Epithelial cell of prostate (primary cell): ENCODE data around the gene PAOX.
"Not testable (repeated sequence)": the region's sequence is repeated elsewhere in the genome, so short reads cannot be mapped to it uniquely, and the experiment has no call there.

Experiments used
- DNase-seq: peaks from one replicate; pipeline ENCODE4 v3.0.0-alpha.2; 2011; ENCODE audit warnings: low read depth, low spot score
- H3K27ac ChIP-seq: fragments of 450-650 bp; 2 replicates; pipeline ENCODE4 v1.5.1; 2017; ENCODE audit warnings: mild to moderate bottlenecking

The PAOX gene

GRCh38 chr10:133379801-133380666 is 972 bp downstream of the PAOX start:
- DNase-seq, result no peak
- peak overlapping the region; percentile 67 for H3K27ac ChIP-seq

- no peak overlapping the region for H3K27ac ChIP-seq
- no peak for DNase-seq
Observed at GRCh38 chr10:133381036-133381435, 2.0 kb downstream of the PAOX start.

- no peak overlapping the region for H3K27ac ChIP-seq
- no peak for DNase-seq
Observed at GRCh38 chr10:133383551-133383950, 4.5 kb downstream of the PAOX start.

- DNase-seq, result no peak
- no peak overlapping the region for H3K27ac ChIP-seq
Observed at GRCh38 chr10:133384071-133384470, 5.0 kb downstream of the PAOX start.

- H3K27ac ChIP-seq, result no peak overlapping the region
- DNase-seq, result no peak
Observed at GRCh38 chr10:133385214-133385613, 6.2 kb downstream of the PAOX start.

GRCh38 chr10:133386951-133387350 is 7.9 kb downstream of the PAOX start:
- H3K27ac ChIP-seq, DNase-seq: not testable (repeated sequence)

GRCh38 chr10:133388236-133388972 is 9.3 kb downstream of the PAOX start:
- DNase-seq, result no peak
- no peak overlapping the region for H3K27ac ChIP-seq

- no peak for DNase-seq
- no peak overlapping the region for H3K27ac ChIP-seq
Observed at GRCh38 chr10:133388973-133389818, 10.1 kb downstream of the PAOX start.

- DNase-seq, result no peak
- peak overlapping the region; percentile 25 for H3K27ac ChIP-seq
Observed at GRCh38 chr10:133390597-133391248, 11.7 kb downstream of the PAOX start.

- no peak for DNase-seq
- H3K27ac ChIP-seq, result no peak overlapping the region
Observed at GRCh38 chr10:133391249-133391635, 12.2 kb downstream of the PAOX start.

GRCh38 chr10:133391761-133392518 is 12.9 kb downstream of the PAOX start:
- H3K27ac ChIP-seq, result no peak overlapping the region
- no peak for DNase-seq

GRCh38 chr10:133393401-133394063 is 14.5 kb downstream of the PAOX start:
- DNase-seq, result no peak
- peak overlapping the region; percentile 79 for H3K27ac ChIP-seq

- peak; percentile 41 for DNase-seq
- H3K27ac ChIP-seq, result peak within 1 kb of the TSS; percentile 79
Observed at GRCh38 chr10:133394064-133394663, 15.1 kb downstream of the PAOX start, which contains the start of gene MTG1. Gene MTG1 (plus strand): TSS chr10:133394157. CDS start chr10:133394221, 64 bp downstream.

- H3K27ac ChIP-seq, result peak overlapping the region; percentile 79
- no peak for DNase-seq
Observed at GRCh38 chr10:133394801-133395221, 15.7 kb downstream of the PAOX start.

- no peak for DNase-seq
Observed at GRCh38 chr10:133396035-133396624, 17.1 kb downstream of the PAOX start.

GRCh38 chr10:133397938-133398337 is 18.9 kb downstream of the PAOX start:
- DNase-seq, result no peak

More at GRCh38 chr10:133396035-133396624, 17.1 kb downstream of the PAOX start:
- no peak overlapping the region for H3K27ac ChIP-seq

GRCh38 chr10:133399123-133399601 is 20.1 kb downstream of the PAOX start:
- DNase-seq, result no peak
- H3K27ac ChIP-seq, result no peak overlapping the region

More at GRCh38 chr10:133397938-133398337, 18.9 kb downstream of the PAOX start:
- H3K27ac ChIP-seq, result no peak overlapping the region
